HG02763 (cell line): ENCODE results near the gene MVB12B.
"Not testable (repeated sequence)": the region's sequence is repeated elsewhere in the genome, so short reads cannot be mapped to it uniquely, and the experiment has no call there.

Experiments
- ATAC-seq: cut with Tn5 transposase; IDR thresholded peaks from one replicate; pipeline ENCODE4 v1.9.1; 2021; ENCODE audit warnings: mild to moderate bottlenecking, moderate library complexity; ENCODE audit not compliant: unreplicated experiment

The MVB12B gene

DNA sequence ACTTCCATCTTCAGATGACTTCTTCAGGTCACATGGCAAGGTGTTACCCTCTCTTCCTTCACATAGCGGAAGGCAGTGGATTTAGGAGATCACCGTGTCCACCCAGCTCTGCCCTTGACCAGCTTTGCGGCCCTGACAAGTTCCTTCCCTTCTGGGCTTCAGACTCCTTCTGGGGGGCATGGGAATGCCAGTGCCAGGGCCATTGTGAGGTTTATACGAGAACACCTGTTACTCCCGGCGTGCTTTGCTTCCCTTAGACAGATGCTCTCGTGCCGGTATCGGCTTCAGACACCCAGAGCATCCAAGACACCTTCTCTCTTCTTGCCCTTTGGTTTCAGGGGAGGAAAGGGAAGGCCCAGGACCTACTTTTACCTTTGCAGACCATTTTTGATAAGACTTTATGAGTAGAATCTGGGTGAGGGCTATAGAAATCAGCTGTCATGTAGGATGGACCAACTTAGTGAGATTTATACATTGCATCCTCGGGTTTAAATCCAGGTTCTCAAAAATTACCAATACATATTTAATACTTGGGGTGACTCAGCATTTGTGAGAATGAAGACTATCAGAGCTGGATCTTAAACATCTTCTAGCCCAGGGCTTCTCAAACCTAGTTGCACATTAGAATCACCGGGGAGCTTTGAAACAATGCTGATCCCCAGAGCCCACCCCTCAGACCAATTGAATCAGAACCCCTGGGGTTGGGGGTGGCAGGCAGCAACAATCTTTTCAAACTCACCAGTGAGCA is 138.2 kb downstream of the MVB12B start:
- no peak for ATAC-seq

DNA sequence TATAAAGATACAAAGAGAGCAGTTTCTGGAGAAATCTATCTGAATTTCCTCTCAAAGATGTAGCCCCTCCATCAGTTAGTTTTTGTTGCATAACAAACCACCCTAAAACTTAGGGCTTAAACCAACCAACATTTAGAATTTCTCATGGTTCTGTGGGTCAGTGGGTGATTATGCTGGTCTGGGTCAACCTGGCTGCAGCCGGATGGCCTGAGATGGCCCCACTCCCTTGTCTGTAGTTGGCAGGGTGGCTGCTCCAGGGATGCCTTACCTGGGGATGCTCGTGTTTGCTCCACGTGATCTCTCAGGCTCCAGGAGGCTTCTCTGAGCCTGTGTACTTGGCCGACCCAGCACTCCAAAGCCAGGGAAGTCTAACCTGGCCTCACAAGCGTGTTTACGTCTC is 139.3 kb downstream of the MVB12B start:
- no peak for ATAC-seq

DNA sequence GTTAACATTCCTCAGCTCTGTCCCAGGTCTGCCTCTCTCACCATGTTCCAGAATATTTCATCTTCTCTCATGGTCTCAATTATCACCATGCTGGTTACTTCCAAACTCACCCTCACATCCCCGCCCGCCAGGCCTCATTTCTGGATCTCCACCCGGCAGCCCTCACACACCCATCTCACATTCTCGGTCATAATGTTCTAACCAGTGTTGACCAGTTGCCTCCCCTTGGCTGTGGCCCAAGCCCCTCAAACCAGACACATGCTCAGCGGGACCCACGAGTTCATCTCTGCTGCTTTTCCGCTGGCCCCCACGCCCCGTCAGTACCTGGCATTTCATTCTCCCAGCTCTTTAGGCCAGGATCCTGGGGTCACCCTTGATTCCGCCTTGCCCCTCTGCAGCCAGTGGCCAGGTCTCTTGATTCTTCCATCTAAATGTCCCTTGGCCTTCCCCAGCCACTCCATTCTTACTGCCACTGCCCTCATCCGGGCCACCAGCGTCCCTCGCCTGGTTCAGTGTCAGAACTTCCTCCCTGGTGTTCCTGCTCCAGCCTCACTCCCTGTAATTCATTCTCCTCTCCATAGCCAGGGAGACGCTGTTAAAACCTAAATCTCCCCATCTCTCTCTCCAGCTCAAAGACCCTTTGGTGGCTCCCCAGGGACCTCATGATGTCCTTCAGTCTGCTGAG is 141.7 kb downstream of the MVB12B start:
- ATAC-seq, result no peak

DNA sequence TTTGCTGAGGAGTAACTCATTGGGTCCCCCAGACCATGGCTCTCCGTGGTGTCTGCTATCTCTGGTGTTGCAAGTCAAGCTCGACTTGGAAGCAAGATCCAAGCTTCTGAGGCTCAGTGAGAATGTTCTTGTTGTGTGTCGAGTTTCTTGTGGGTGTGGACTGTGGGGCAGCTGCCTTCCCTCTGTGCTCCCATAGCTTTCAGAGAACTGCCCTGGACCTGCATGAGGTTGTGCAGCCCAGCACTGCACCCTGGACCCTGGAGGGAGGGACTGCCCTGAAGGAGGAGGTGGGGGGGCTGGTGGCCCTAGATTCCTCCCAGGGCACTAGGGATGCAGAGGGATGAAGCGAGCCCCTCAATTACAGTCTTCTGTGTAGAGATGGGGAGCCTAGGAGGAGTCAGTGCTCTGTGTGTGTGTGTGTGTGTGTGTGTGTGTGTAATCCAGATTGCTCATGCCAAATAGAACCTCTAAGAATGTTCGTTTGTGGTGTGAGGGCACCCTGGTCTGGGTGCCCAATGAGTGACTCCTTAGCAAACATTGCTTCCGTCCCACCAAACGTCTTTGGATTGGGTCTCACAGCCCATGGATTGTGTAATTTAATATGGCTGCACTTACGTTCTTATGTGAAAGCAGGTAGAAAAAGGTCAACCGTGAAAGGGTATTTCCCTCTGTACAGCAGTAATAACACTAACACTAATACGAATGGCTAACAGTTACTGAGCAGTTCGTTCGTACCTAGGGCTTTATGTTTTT is 143.8 kb downstream of the MVB12B start:
- no peak for ATAC-seq

DNA sequence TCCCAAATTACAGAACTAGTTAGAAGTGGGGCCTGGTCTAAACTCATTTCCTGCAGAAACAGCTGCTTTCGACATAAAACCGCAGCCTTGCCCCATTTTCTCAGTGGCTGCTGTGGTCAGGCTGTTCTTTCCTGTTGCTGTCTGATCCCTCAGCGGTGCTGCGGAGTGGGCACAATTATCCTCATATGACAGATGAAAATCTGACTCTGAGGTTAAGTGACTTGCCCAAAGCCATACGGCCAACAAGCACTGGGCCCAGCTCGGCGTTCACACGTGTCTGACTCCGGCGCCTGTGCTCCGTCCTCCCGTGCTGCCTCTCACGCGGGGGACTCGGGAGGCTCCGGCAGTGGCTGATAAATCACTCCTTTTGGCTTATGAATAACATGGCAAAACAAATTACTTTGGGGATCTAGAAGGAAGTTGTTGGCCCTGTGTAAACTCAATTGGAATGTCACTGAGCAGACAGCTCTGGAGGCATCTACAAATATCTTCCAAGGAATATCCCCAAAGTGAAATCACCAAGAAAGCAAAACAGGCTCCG is 144.5 kb downstream of the MVB12B start:
- no peak for ATAC-seq

DNA sequence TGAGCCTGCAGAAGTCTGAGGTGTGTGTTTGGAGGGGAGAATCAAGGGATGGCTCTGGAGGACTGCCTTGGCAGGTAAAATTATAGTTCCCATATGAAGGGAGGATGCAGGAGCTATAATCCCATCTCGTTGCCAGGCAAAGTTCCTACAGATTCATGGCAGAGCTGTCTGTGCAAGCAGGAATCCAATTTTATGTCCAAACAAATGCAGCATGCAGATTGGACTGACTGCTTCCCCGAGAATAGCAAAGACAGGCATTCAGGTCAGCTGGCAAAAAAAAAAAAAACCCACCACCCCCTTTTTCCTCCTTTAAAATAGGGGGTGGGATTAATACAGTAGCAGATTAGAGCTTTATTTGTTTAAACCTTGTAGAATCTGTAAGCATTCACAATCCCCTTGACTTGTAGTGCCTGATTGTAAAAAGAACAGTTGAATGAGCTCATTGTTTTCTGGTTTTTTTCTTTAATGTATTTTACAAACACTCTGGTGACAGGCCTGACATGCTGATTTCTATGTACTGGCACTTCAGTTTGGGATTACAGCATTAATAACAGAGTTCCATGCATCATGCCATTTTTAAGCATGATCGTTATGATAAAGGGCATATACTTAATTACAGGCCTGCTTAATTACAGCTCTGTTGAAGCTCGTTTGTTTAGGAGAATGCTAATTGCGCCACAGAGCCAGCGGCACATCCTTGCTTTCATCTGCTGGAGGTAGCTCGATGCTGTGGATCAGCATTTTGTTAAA is 145.7 kb downstream of the MVB12B start:
- no peak for ATAC-seq

DNA sequence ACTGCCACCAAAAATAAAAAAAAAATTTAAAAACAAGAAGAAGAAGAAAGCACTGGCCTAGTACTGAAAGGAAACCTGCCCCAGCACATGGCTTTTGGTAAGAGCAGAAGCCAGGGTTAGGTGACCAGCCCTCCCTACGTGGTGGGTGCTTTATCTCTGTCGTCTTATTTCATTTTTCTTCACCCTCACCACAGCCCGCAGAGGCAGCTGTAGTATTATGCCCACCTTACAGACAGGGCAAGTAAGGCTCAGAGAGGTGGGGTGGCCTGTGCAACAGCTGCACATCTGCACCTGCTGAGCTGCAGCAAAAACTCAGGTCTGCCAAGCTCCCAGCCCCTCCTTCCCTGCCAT is 146.3 kb downstream of the MVB12B start:
- no peak for ATAC-seq

DNA sequence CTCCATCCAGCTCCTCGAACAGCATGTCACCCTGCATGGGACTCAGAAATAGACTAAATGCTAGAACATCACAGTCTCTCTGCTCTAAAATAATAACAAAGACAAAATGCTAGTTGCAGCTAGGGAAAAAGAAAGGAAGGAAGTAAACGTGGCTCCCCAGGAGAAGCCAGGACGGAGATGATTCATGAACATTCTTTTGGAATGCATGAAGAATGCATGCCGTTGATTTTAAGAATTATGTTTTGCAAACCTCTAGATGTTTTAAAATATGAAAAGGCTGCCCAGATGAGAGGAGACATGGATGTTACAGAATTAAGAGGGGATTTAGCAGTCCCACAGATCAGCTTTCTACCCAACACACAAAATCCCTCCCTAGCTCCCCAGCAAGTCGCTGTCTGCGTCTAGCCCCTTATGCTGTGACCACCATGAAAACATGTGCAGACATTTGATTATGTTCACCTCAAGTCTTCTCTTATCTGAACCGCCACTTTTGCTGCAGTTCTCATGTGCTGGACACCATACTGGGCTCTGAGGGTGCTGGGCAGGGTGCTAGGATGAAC is 147.7 kb downstream of the MVB12B start:
- ATAC-seq, result no peak

DNA sequence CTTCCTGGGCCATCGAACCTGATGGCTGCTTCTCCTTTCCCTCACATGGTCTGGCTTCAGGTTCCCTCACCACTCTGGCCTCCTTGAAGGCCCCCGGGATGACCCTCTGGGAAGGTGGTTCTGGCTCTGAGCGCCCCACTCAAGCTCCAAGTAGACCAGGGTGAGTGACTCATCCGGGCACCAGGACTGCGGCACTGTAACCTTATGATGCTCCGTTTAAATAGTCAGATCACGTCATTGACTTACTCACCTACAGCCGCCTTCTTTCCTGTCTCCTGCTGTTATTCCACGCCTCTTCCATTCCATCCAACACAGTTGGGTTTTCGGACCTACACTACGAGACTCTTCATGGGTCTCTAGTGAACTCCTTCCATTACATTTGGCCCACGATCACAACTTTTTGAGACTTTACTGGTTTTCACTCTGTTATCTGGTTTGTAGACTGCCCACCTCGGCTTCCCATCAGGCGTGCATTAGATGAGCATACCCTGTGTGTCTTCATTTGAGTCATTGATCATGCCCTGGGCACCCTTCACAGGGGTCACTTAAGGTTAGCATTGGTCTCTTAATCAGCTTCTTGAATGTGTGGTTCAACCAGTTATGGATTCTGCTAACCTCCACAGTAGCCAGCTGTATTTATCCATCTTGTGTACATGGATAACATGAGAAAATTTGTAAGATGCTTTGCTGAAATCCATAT is 148.3 kb downstream of the MVB12B start:
- ATAC-seq, result no peak

DNA sequence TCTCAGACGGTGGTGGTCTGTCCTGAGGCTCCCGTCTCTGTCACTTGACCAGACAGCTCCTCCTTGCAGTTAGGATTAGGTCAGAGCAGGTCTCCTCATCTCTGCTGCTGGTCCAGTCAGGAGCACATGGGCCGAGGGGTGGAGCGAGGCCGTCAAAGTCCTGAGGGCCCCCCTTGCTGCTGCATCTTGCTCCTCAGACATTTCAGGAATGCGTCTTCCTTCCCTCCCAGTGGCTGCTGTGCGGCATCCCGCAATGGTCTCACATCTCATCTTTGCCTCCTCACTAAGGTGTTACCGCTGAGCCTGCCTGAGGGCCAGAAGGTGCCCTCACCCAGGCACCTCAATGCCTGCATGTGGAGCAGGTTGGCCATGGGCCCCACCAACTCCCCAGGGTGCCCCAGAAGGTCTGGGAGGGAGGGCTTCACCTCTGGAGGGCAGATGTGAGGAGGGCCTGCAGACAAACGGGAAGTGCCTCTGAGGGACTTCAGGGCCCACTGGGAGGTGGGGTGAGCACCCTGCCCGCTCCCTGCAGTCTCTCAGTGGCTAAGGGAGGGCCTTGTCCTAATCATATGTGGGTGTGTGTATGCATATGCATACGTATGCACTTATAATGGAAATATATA is 149.4 kb downstream of the MVB12B start:
- ATAC-seq, result no peak

DNA sequence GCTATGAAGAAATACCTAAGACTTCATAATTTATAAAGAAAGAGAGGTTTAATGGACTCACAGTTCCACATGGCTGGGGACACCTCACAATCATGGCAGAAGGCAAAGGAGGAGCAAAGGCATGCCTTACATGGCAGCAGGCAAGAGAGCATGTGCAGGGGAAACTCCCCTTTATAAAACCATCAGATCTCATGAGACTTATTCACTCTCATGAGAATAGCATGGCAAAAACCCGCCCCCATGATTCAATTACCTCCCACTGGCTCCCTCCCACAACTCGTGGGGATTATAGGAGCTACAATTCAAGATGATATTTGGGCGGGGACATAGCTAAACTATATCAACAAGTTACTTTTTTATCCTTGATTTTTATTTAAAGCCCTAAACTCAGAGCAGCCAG is 150.8 kb downstream of the MVB12B start:
- not testable (repeated sequence) for ATAC-seq

DNA sequence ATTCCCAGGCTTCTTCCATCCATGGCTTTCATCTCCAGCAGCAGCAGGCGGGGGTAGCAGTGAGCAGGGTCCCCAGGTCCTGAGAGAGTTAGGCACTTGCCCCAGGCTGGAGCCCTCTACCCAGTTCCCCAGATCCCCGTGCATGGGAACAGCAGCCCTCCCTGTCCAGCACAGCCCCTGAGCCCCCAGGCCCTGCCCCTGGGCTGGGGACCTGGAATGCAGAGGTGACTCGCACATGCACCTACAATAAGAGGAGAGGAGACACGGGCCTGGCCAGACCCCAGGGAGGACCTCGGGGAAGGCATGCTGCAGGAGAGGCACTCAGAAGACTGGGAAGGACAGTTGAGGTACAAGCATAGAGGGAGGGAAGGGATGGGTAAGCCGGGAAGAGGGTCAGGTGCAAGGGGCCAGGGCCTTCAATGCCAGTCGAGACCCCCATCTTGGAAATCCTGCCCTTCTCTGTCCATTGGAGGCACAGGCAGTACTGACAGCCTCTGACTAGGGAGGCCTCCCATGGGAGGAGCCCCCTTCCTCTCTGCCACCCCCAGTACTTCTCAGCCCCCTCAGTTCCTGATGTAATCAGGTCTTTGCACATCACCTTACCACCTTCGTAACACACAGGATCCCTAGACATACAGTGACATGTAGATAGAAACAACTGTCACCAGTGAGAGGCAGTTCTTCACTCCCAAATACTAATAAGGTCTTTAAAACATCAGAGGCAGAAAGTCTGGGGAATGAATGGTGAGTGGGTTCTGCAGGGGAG is 151.8 kb downstream of the MVB12B start:
- ATAC-seq, result no peak

DNA sequence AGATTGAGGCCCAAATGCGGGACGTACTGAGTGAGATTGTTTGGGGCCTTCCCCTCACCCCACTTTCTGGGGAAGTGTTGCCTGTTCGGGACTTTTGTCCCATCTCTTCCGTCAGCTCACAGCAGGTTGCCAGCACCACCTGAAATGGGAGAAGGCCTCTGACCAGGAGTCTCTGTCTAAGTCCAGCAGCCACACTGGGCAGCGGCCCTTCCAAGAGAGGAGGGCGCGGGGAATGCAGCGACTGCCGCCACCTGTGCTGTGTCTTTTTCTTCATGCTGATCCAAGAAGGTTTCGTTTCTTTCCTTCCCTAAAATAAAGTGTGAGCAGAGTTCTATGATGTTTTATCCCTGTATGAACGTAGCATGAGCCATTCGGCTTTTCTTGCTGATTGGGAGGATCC is 152.9 kb downstream of the MVB12B start:
- ATAC-seq, result no peak

DNA sequence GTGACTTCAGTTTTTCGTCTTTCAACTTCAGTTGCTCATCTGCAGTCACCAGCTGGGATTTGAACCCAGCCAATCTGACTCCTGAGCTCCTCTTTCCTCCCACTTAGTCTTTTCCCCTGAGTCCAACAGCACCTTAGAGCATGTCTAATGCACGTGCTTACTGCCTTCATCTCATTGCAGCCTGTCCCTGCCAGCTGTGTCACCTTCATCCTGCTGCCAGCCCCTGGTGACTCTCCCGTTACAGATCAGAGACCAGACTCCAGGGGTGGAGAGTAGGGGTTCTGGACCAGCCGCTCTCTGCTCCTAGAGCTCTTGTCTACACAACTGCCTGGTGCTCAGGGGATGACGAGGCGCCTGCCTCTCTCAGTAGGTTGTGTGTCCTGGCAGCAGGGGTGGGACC is 154.2 kb downstream of the MVB12B start:
- no peak for ATAC-seq

DNA sequence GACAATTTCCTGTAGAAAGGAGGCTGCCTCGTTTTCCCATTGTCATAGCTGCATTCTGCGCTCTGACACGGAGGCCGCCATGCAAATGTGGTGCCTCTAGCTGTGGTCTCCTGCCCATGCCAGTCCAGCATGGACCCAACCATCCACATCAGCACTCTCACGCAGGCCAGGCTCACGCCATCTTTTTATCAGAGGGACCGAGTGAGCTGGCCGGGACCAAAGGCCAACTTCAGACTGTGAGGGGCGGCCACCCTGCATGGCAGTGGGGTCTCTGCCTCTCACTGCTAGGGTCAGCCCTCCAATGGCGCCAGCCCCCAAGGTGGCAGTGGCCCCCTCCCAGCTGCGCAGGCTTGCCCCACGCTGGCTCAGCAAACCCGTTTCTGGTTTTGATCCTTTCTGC is 155.2 kb downstream of the MVB12B start:
- ATAC-seq, result no peak

DNA sequence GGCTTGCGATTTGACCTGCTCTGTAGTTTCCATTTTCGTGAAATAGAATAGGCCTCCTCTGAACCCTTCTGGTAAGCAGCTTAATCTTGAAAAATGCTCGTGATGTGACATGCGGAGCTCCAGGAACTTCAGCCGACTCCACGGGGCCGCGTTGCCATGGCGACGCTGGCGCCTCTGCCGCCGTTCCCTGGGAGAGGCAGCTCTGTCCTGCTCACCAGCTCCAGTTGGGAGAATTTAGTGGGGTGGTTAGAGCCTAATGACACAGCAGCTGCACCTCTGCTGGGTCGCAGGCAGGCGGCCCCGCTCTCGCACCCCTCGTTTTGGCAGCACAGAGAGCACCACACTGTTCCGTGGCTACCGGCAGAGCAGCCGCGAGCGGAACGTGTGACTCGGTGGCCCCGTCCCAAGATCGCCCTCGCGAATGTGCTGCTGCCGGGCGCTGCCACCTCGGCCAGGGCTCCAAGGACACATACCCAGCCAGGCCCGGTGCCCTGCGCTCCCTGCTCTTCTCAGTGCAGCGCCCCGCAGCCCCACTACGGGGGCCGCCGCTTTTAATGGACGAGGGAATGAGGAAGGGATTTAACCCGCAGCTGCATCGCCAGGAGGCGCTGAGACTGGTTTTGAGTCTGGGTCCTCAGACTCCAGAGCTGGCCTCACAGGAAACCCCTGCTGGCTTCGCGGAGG is 155.9 kb downstream of the MVB12B start:
- no peak for ATAC-seq

DNA sequence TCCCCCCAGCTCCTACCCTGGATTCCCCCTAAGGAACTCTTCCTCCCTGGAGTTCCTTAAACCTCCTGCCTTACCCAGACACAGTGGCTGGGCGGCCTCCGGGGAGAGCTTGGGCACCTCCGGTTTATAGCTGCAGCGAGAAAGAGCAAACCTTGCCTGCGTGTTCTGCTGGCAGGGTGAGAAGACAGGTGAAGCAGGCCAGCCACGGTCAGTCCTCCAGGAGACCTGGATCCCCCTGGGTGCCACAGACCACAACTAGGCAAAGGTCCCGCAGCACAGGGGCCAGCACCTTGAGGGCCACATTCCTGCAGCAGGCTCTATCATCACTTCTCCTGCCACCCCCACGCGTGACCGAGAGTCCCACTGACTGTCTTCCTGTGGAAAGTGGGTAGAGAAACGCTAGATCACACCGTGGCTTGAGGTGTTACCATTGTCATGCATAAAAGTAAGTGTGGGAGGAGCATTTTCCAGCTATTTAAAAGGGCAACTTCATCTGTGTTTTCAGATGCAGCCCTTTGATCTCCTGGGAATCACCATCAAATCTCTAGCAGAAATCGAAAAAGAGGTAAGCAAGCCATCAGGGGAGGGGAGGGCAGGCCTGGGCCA is 156.9 kb downstream of the MVB12B start:
- no peak for ATAC-seq

DNA sequence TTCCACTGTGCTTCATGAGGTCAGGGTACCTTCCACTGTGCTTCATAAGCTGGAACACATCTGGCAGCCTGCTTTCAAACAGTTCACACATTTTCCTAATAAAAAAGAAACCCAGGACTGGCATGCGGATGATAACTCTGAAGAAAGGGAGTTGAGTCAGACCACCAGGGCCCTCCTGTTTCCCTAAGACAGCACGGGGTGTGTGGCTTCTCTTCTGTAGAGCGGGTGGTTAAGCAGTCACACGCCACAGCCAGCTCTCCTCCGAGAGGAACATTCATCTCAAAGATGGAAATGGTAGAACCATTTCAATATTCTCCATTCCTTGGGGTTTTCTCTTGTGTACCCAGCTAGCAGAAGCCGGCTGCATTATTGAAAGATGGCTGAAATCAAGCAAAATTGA is 159.0 kb downstream of the MVB12B start:
- no peak for ATAC-seq
